Kidney epithelial cell (primary cell): ENCODE data around the gene KRT27. TPM values are rescaled to one million over a fixed set of nuclear protein-coding genes. Genes with fewer than 3 reads are reported as not detected.

Experiments used
- DNase-seq: peaks from one replicate; pipeline ENCODE4 v3.0.0-alpha.2; 2010; ENCODE audit warnings: low read depth
- H3K27me3 ChIP-seq: 2 replicates; pipeline ENCODE4 v1.6.0; 2011; ENCODE audit warnings: low read length; ENCODE audit not compliant: control insufficient read depth, insufficient read depth
- H3K36me3 ChIP-seq: 2 replicates; pipeline ENCODE4 v1.5.1; 2011; ENCODE audit warnings: low read length; ENCODE audit not compliant: control insufficient read depth, insufficient read depth
- H3K4me3 ChIP-seq: 2 replicates; pipeline ENCODE4 v1.5.1; 2011; ENCODE audit warnings: low read depth, mild to moderate bottlenecking, control low read depth, low read length
- CTCF ChIP-seq: IDR thresholded peaks from 2 replicates; pipeline ENCODE4 v1.5.1; 2011; ENCODE audit warnings: mild to moderate bottlenecking, moderate library complexity, low read length, control low read depth, inconsistent platforms; ENCODE audit not compliant: insufficient read depth, poor library complexity, severe bottlenecking
- total RNA-seq: library from RNA; depleted of rRNA; stranded (reverse); fragments of >200 nt; gene quantifications from 2 replicates; pipeline ENCODE4 v1.2.3, GENCODE V29; 2015

Gene KRT27
- total RNA-seq, result not detected in 2 replicates

GRCh38 chr17:40782450-40782849, at the start of gene KRT27:
Gene KRT27 (minus strand): TSS chr17:40782550. CDS start chr17:40782493, 57 bp downstream.
- no peak for TF ChIP-seq CTCF
- H3K36me3 ChIP-seq, result no peaks in the 10 kb centered on the region
- no peak for DNase-seq
- no peak within 1 kb of the TSS for H3K4me3 ChIP-seq
- no peaks in the 10 kb centered on the region for H3K27me3 ChIP-seq

GRCh38 chr17:40830085-40830776, 47.9 kb upstream of the KRT27 start:
- DNase-seq, result no peak
- H3K27me3 ChIP-seq, result no peaks in the 10 kb centered on the region
- H3K36me3 ChIP-seq, result no peaks in the 10 kb centered on the region
- H3K4me3 ChIP-seq, result no peak overlapping the region
- TF ChIP-seq CTCF, result no peak

GRCh38 chr17:40828454-40829044, 46.2 kb upstream of the KRT27 start:
- Histone ChIP-seq H3K36me3 (no peaks in the 10 kb centered on the region), H3K27me3 (no peaks in the 10 kb centered on the region), H3K4me3 (no peak overlapping the region)
- DNase-seq, result no peak
- no peak for TF ChIP-seq CTCF

GRCh38 chr17:40827746-40828453, 45.5 kb upstream of the KRT27 start:
- DNase-seq, result no peak
- no peak overlapping the region for H3K4me3 ChIP-seq
- H3K27me3 ChIP-seq, result no peaks in the 10 kb centered on the region
- TF ChIP-seq CTCF, result no peak
- no peaks in the 10 kb centered on the region for H3K36me3 ChIP-seq

GRCh38 chr17:40825599-40825998, 43.2 kb upstream of the KRT27 start:
- Histone ChIP-seq H3K27me3 (no peaks in the 10 kb centered on the region), H3K36me3 (no peaks in the 10 kb centered on the region), H3K4me3 (no peak overlapping the region)
- DNase-seq, result no peak
- TF ChIP-seq CTCF, result no peak
